ENCODE data around the gene CCAR1.
"Not testable (repeated sequence)": the region's sequence is repeated elsewhere in the genome, so short reads cannot be mapped to it uniquely, and the experiment has no call there.

The CCAR1 gene, protein sequence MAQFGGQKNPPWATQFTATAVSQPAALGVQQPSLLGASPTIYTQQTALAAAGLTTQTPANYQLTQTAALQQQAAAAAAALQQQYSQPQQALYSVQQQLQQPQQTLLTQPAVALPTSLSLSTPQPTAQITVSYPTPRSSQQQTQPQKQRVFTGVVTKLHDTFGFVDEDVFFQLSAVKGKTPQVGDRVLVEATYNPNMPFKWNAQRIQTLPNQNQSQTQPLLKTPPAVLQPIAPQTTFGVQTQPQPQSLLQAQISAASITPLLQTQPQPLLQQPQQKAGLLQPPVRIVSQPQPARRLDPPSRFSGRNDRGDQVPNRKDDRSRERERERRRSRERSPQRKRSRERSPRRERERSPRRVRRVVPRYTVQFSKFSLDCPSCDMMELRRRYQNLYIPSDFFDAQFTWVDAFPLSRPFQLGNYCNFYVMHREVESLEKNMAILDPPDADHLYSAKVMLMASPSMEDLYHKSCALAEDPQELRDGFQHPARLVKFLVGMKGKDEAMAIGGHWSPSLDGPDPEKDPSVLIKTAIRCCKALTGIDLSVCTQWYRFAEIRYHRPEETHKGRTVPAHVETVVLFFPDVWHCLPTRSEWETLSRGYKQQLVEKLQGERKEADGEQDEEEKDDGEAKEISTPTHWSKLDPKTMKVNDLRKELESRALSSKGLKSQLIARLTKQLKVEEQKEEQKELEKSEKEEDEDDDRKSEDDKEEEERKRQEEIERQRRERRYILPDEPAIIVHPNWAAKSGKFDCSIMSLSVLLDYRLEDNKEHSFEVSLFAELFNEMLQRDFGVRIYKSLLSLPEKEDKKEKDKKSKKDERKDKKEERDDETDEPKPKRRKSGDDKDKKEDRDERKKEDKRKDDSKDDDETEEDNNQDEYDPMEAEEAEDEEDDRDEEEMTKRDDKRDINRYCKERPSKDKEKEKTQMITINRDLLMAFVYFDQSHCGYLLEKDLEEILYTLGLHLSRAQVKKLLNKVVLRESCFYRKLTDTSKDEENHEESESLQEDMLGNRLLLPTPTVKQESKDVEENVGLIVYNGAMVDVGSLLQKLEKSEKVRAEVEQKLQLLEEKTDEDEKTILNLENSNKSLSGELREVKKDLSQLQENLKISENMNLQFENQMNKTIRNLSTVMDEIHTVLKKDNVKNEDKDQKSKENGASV

GRCh38 chr10:68720793-68721672 lies at the start of gene CCAR1:
Gene CCAR1 (plus strand): TSS chr10:68721239. CDS start chr10:68722505, 1,266 bp downstream.
- peak; percentile 100 for DNase-seq (ENCODE audit: low read depth)

DNA sequence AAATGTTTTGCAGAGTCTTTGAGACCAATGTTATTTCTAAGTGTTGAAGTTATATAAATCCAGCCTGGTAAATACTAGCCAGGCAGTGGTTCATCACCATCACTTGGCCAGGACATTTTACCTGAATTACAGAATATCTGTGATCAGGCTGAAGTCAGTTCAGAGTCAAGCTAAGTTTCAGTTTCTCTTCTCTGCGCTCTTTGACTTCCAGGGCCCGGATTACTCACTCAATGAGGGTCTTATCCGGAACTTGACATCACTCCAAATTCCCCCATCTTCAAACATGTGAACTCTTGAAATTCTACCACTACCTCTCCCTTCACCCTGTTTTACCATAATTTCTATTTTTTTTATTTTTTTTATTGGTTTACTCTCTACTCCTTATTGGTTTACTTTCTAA lies 36.6 kb upstream of the CCAR1 start:
- DNase-seq (ENCODE audit: low read depth), result no peak

DNA sequence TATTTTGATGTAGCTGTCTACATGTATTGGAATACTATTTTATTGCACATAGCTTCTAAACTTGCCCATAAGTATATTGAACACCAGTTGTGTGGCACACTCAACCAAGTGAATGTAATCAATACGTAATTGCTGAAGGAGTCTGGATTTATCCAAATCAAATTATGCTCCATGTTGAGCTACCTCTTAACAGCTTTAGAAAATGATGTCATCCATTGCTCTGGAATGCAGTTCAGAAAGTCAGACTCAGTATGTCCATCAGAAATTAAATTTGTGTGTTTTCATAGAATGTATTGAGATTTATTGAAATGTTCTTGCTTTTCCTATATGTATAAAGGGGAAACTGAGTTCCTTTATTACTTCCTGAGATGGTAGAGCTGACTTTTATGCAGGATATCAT lies 25.0 kb upstream of the CCAR1 start:
- DNase-seq (ENCODE audit: low read depth), result no peak

GRCh38 chr10:68697106-68697505 lies 23.9 kb upstream of the CCAR1 start:
- no peak for DNase-seq (ENCODE audit: low read depth)

GRCh38 chr10:68700197-68700596 lies 20.8 kb upstream of the CCAR1 start:
- DNase-seq (ENCODE audit: low read depth), result no peak

DNA sequence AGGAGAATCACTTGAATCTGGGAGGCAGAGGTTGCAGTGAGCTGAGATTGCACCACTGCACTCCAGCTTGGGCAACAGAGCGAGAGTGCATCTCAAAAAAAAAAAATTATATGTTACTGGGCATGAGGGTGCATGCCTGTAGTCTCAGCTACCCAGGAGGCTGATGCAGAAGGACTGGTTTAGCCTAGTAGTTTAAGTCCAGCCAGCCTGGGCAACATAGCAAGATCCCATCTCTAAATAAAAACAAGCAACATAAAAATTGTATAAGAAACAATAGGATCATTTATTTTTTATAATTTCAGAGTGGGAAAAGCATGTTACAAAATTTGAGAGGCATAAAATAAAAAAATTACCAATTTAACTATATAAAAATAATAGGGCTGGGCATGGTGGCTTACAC lies 15.5 kb upstream of the CCAR1 start:
- DNase-seq (ENCODE audit: low read depth), result no peak

- not testable (repeated sequence) for DNase-seq (ENCODE audit: low read depth)
These were observed 12.1 kb upstream of the CCAR1 start for GRCh38 chr10:68708987-68709386.

DNA sequence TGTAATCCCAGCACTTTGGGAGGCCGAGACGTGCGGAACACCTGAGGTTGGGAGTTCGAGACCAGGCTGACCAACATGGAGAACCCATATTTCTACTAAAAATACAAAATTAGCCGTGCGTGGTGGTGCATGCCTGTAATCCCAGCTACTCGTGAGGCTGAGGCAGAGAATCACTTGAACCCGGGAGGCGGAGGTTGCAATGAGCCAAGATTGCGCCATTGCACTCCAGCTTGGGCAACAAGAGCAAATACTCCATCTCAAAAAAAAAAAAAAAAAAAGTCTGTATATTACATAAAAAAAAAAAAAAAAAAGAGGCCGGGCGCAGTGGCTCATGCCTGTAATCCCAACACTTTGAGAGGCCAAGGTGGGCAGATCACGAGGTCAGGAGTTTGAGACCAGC lies 8.0 kb upstream of the CCAR1 start:
- not testable (repeated sequence) for DNase-seq (ENCODE audit: low read depth)

DNA sequence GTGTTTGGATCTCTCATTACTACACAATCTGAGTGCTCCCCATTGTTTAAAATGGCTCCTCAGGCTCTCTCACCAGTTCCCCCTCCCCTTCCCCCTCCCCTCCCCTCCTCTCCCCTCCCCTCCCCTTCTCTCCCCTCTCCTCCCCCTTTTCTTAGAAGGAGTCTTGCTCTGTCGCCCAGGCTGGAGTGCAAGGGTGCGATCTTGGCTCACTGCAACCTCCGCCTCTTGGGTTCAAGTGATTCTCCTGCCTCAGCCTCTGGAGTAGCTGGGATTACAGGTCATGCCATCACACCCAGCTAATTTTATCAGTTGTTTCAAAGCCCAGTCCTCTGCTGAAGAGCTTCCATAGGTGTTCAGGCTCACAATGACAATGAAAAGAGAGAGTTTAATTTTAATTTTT lies 3.6 kb upstream of the CCAR1 start:
- DNase-seq (ENCODE audit: low read depth), result no peak

DNA sequence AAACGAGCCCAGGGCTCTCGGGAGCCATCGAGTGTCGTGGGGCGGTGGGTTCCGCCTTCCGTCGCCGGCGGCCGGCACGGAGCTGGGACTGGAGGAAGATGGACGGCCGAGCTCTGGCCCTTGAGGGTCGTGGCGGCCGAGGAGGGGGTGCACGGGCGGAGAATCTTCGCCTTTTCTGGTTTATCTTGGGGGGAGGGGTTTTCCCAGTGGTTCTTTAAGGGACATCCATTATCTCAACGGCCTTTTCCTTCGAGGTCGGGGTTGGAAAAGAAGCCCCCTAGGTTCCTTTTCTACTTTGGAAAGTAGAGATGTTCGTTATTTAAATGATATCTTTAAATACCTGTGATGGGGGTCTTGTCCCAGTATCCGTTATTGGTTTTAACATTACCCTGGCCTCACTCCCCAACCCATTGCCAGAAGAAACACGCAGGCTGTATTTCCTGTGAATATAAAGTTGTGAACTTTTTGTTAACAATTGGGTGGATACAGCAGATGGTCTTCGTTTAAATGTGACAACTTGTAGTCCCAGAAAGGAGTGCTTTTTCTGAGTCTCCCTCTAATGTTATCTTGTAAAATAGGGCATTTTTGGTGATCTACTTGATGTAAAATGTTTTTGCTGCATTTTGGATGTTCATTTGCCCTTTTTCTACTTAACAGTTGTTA lies 765 bp downstream of the CCAR1 start:
- DNase-seq (ENCODE audit: low read depth), result peak; percentile 13

- DNase-seq (ENCODE audit: low read depth), result no peak
These were observed 4.0 kb downstream of the CCAR1 start for GRCh38 chr10:68725016-68725415.

DNA sequence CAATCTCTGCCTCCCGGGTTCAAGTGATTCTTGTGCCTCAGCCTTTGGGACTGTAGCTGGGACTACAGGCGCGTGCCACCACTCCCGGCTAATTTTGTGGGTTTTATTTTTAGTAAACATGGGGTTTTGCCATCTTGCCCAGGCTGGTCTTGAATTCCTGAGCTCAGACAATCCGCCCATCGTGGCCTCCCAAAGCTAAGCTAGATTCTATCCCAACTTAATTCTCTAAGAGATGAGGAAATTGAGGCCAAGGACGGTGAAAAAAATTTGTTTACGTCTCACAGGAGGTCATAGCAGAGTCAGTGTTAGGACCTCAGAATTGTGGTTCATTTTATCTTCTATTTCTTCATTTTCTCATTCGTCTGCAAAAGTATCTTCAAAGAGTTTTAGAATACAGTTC lies 6.1 kb downstream of the CCAR1 start:
- DNase-seq (ENCODE audit: low read depth), result no peak

- DNase-seq (ENCODE audit: low read depth), result no peak
These were observed 11.6 kb downstream of the CCAR1 start for GRCh38 chr10:68732651-68733050.

GRCh38 chr10:68734349-68734748 lies 13.3 kb downstream of the CCAR1 start:
- no peak for DNase-seq (ENCODE audit: low read depth)

DNA sequence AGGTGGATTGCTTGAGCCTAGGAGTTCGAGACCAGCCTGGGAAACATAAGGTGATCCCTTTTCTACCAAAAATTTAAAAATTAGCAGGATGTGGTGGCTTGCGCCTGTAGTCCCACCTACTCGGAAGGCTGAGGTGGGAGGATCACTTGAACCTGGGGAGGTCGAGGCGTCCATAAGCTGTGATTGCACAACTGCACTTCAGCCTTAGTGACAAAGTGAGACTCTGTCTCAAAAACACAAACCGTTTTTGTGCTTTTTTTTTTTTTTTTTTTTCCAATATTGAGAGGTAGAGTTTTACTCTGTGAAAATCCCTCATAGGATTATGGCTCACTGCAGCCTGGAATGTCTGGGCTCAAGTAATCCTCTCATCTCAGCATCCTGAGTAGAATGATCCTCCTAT lies 14.1 kb downstream of the CCAR1 start:
- no peak for DNase-seq (ENCODE audit: low read depth)

GRCh38 chr10:68735739-68736138 lies 14.7 kb downstream of the CCAR1 start:
- not testable (repeated sequence) for DNase-seq (ENCODE audit: low read depth)

GRCh38 chr10:68740676-68741075 lies 19.6 kb downstream of the CCAR1 start:
- DNase-seq (ENCODE audit: low read depth), result not testable (repeated sequence)

DNA sequence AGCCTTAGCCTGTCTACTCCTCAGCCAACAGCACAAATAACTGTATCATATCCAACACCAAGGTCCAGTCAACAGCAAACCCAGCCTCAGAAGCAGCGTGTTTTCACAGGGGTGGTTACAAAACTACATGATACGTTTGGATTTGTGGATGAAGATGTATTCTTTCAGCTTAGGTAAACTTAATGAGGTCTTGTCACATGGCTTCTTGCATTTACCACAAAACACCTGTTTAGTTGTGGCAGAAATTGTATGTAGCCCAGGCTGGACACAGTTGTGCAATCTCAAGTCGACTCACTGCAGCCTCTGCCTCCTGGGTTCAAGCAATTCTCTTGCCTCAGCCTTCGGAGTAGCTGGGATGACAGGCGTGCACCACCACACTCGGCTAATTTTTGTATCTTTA lies 21.4 kb downstream of the CCAR1 start:
- DNase-seq (ENCODE audit: low read depth), result no peak

- DNase-seq (ENCODE audit: low read depth), result no peak
These were observed 31.8 kb downstream of the CCAR1 start for GRCh38 chr10:68752711-68753350.

GRCh38 chr10:68756246-68756645 lies 35.2 kb downstream of the CCAR1 start:
- no peak for DNase-seq (ENCODE audit: low read depth)
